IMR-90 (cell line): ENCODE data around the gene FAM163B. TPM values are rescaled to one million over a fixed set of nuclear protein-coding genes. Genes with fewer than 3 reads are reported as not detected.
A peak's percentile ranks its signal among the peaks of the same experiment; 100 is the strongest.

Experiments used
- ATAC-seq: fragments of 200-7000 bp; cut with Tn5 transposase; 2 replicates; pipeline ENCODE4 v1.9.1; 2020; ENCODE audit warnings: low read depth, mild to moderate bottlenecking, moderate library complexity
- BruUV-seq: library from RNA; stranded (reverse); fragments of 400-500 nt; replicated peaks from 2 replicates; lab custom pipeline; 2021; lab: Mats Ljungman, UMichigan
- CTCF ChIA-PET: fragments of 300-600 bp; formaldehyde crosslinking; extraction: SDS; loops from one replicate; lab custom pipeline; 2021; ENCODE audit warnings: antibody characterized with exemption; lab: Yijun Ruan, JAX
- POLR2A ChIA-PET: fragments of 300-600 bp; sonication (Branson Sonifier 250); formaldehyde crosslinking; loops from one replicate; lab custom pipeline; 2022; ENCODE audit warnings: antibody characterized with exemption; ENCODE audit not compliant: unreplicated experiment; lab: Charles Lee
- DNase-seq: peaks from one replicate; pipeline ENCODE4 v3.0.0; 2013
- H2AFZ ChIP-seq: replicated peaks from 2 replicates; pipeline ENCODE3; 2013; ENCODE audit warnings: low read length, mild to moderate bottlenecking; ENCODE audit not compliant: poor library complexity
- H2AK5ac ChIP-seq: 2 replicates; pipeline ENCODE4 v1.6.1; 2013; ENCODE audit warnings: low read depth, low read length, inconsistent platforms
- H2AK9ac ChIP-seq: replicated peaks from 2 replicates; pipeline ENCODE3; 2013; ENCODE audit warnings: mild to moderate bottlenecking, low read depth, low read length, moderate library complexity; ENCODE audit not compliant: poor library complexity
- H2BK120ac ChIP-seq: 2 replicates; pipeline ENCODE4 v1.6.1; 2013; ENCODE audit warnings: low read depth, low read length, inconsistent platforms
- H2BK15ac ChIP-seq: 3 replicates; pipeline ENCODE4 v1.6.1; 2013; ENCODE audit warnings: low read depth, low read length, inconsistent platforms
- H2BK20ac ChIP-seq: 2 replicates; pipeline ENCODE4 v1.6.1; 2013; ENCODE audit warnings: low read depth, mild to moderate bottlenecking, inconsistent platforms, low read length, moderate library complexity
- H2BK5ac ChIP-seq: 2 replicates; pipeline ENCODE4 v1.6.1; 2013; ENCODE audit warnings: mild to moderate bottlenecking, low read depth, low read length, inconsistent platforms; ENCODE audit not compliant: poor library complexity, severe bottlenecking
- H3K14ac ChIP-seq: replicated peaks from 2 replicates; pipeline ENCODE4 v1.6.1; 2013; ENCODE audit warnings: low read depth, low read length, inconsistent platforms
- H3K18ac ChIP-seq: 2 replicates; pipeline ENCODE4 v1.6.1; 2013; ENCODE audit warnings: low read depth, low read length, control low read depth
- H3K23ac ChIP-seq: 2 replicates; pipeline ENCODE4 v1.6.1; 2013; ENCODE audit warnings: low read depth, low read length, inconsistent platforms
- H3K27ac ChIP-seq: 2 replicates; pipeline ENCODE4 v1.5.1; 2013; ENCODE audit warnings: mild to moderate bottlenecking, control low read depth, low read length; ENCODE audit not compliant: insufficient read depth
- H3K27me3 ChIP-seq: 2 replicates; pipeline ENCODE4 v1.6.1; 2013; ENCODE audit warnings: low read length; ENCODE audit not compliant: control insufficient read depth, insufficient read depth
- H3K36me3 ChIP-seq: 2 replicates; pipeline ENCODE4 v1.6.1; 2013; ENCODE audit warnings: low read length, mixed read lengths; ENCODE audit not compliant: control insufficient read depth, insufficient read depth
- H3K4ac ChIP-seq: 2 replicates; pipeline ENCODE4 v1.6.1; 2013; ENCODE audit warnings: low read depth, low read length, inconsistent platforms
- H3K4me1 ChIP-seq: 2 replicates; pipeline ENCODE4 v1.6.1; 2013; ENCODE audit warnings: low read length, mixed read lengths; ENCODE audit not compliant: control insufficient read depth, insufficient read depth
- H3K4me2 ChIP-seq: 2 replicates; pipeline ENCODE4 v1.6.1; 2013; ENCODE audit warnings: low read depth, mild to moderate bottlenecking, control low read depth, low read length, moderate library complexity
- H3K4me3 ChIP-seq: 2 replicates; pipeline ENCODE4 v1.5.1; 2013; ENCODE audit warnings: low read depth, mild to moderate bottlenecking, control low read depth, low read length, moderate library complexity; ENCODE audit not compliant: insufficient read depth
- H3K56ac ChIP-seq: 2 replicates; pipeline ENCODE4 v1.6.1; 2013; ENCODE audit warnings: low read length, inconsistent platforms; ENCODE audit not compliant: insufficient read depth; ENCODE audit errors: extremely low read depth
- H3K79me1 ChIP-seq, 2 experiments: 2 replicates each; pipeline ENCODE4 v1.6.1; 2013; ENCODE audit warnings: low read length in 2 of 2, inconsistent platforms in 1 of 2, low read depth in 1 of 2
- H3K9ac ChIP-seq: 2 replicates; pipeline ENCODE4 v1.6.1; 2013; ENCODE audit warnings: low read depth, low read length, control low read depth
- H3K9me1 ChIP-seq: 2 replicates; pipeline ENCODE4 v1.6.1; 2013; ENCODE audit warnings: low read length, inconsistent platforms; ENCODE audit not compliant: insufficient read depth
- H3K9me3 ChIP-seq: 2 replicates; pipeline ENCODE4 v1.6.1; 2013; ENCODE audit warnings: low read length; ENCODE audit not compliant: control insufficient read depth, insufficient read depth
- H4K20me1 ChIP-seq: 2 replicates; pipeline ENCODE4 v1.6.1; 2013; ENCODE audit warnings: low read length, inconsistent platforms; ENCODE audit not compliant: insufficient read depth
- H4K5ac ChIP-seq: 2 replicates; pipeline ENCODE4 v1.6.1; 2013; ENCODE audit warnings: mild to moderate bottlenecking, low read depth, low read length, control low read depth
- H4K8ac ChIP-seq, 2 experiments: 2 replicates each; pipeline ENCODE4 v1.6.1; 2013; ENCODE audit warnings: low read depth in 2 of 2, low read length in 2 of 2, control low read depth in 1 of 2, inconsistent platforms in 1 of 2
- H4K91ac ChIP-seq: 2 replicates; pipeline ENCODE4 v1.6.1; 2013; ENCODE audit warnings: low read depth, low read length, inconsistent platforms; ENCODE audit not compliant: insufficient read depth
- BHLHE40 ChIP-seq: fragments of 150-350 bp; IDR thresholded peaks from 2 replicates; pipeline ENCODE4 v1.6.1; 2016; ENCODE audit warnings: mild to moderate bottlenecking, low read depth, low read length
- ELK1 ChIP-seq: fragments of 150-350 bp; IDR thresholded peaks from 2 replicates; pipeline ENCODE4 v1.6.1; 2016; ENCODE audit warnings: low read depth, mild to moderate bottlenecking, low read length, moderate library complexity, borderline replicate concordance
- FOS ChIP-seq: fragments of 150-350 bp; IDR thresholded peaks from 2 replicates; pipeline ENCODE4 v1.6.1; 2016; ENCODE audit warnings: low read depth, low read length
- NFE2L2 ChIP-seq: fragments of 150-350 bp; IDR thresholded peaks from 2 replicates; pipeline ENCODE4 v1.6.1; 2016; ENCODE audit warnings: low read depth, mild to moderate bottlenecking, low read length
- WGBS, 2 experiments: methylation state at CpG; one replicate each; pipeline versions ENCODE4 v1.1.5 to v1.1.7; 2013; ENCODE audit warnings: missing lambda C conversion rate in 2 of 2; ENCODE audit not compliant: insufficient read length in 1 of 2; ENCODE audit errors: extremely low coverage in 2 of 2; 5-methylcytosine and 5-hydroxymethylcytosine counted together
- dilution Hi-C: fragments of 300-500 bp; cut with HindIII; formaldehyde crosslinking; loops from one replicate; pipeline ENCODE4 v1.14.3; 2018; ENCODE audit warnings: low sequenced_read_pairs; ENCODE audit not compliant: unreplicated experiment
- in situ Hi-C: fragments of 300-500 bp; cut with MboI; formaldehyde crosslinking; loops from 3 replicates; pipeline ENCODE4 v1.14.3; 2019; ENCODE audit warnings: low sequenced_read_pairs, inconsistent platforms, mixed read lengths
- intact Hi-C: fragments of 100-400 bp; cut with micrococcal nuclease; formaldehyde crosslinking; loops from 2 replicates; pipeline ENCODE4 v1.10.0; 2022
- polyA plus RNA-seq, 3 experiments: library from polyadenylated mRNA; depleted of rRNA; stranded (reverse); fragments of >200 nt; gene quantifications; 2 replicates each; pipeline ENCODE4 v1.2.3, GENCODE V29; 2012; ENCODE audit warnings: low replicate concordance in 1 of 3
- total RNA-seq: library from RNA; depleted of rRNA; stranded (reverse); fragments of >200 nt; gene quantifications from 2 replicates; pipeline ENCODE4 v1.2.3, GENCODE V29; 2012

FAM163B gene
- total and polyA plus RNA-seq, 2 of the 4 experiments (the other 2 are of a cell fraction): not detected

GRCh38 chr9:133599470-133600173, 9.6 kb downstream of the FAM163B start:
- Histone ChIP-seq H4K8ac (no peak overlapping the region), H3K14ac (no peak overlapping the region), H3K23ac (no peak overlapping the region), H2AFZ (no peak overlapping the region), H3K79me1 (no peaks in the 10 kb centered on the region), H3K18ac (no peak overlapping the region), H3K4me3 (no peak overlapping the region), H3K9me3 (peaks cover 20% of the 10 kb centered on the region), H3K4ac (no peak overlapping the region), H4K20me1 (no peaks in the 10 kb centered on the region), H2AK5ac (no peak overlapping the region), H2BK20ac (no peak overlapping the region), H3K27ac (no peak overlapping the region), H3K9me1 (no peaks in the 10 kb centered on the region), H3K36me3 (no peaks in the 10 kb centered on the region), H2BK15ac (no peak overlapping the region), H3K4me1 (no peaks in the 10 kb centered on the region), H3K56ac (no peak overlapping the region), H3K27me3 (peaks cover 31% of the 10 kb centered on the region), H4K5ac (no peak overlapping the region), H2BK120ac (no peak overlapping the region), H4K91ac (no peak overlapping the region), H3K4me2 (no peak overlapping the region), H2AK9ac (peak overlapping the region; percentile 16), H3K9ac (no peak overlapping the region), H2BK5ac (peak overlapping the region; percentile 55)
- intact Hi-C loops (loop anchor here (10.0 kb wide), 1 partner anchor 125 kb away; no protein-coding TSS in a partner anchor), in situ Hi-C loops (no loop called here), dilution Hi-C loops (no loop called here)
- no peak for DNase-seq
- no peak for TF ChIP-seq FOS
- TF ChIP-seq BHLHE40: no peak
- TF ChIP-seq ELK1: no peak
- TF ChIP-seq NFE2L2: no peak
- BruUV-seq: no TSS peak
- 92% methylated on average over 6 of the region's 6 CpGs; no CpG with 5 or more reads in 1 of the 2 experiments for WGBS, 2 experiments
- ChIA-PET CTCF (no interaction called here), POLR2A (no interaction called here)
- no peak for ATAC-seq
